SK-N-SH treated with all-trans-retinoic acid at 6 μM for 48 hours (cell line): ENCODE data around the gene HDAC8.

Experiments
- ATAC-seq: fragments of 200-7000 bp; cut with Tn5 transposase; 3 replicates; pipeline ENCODE4 v1.9.1; 2020; ENCODE audit warnings: mild to moderate bottlenecking, moderate library complexity
- ARNTL ChIP-seq: fragments of 450-650 bp; formaldehyde crosslinking; IDR thresholded peaks from 2 replicates; pipeline ENCODE4 v1.5.0; 2020; ENCODE audit warnings: low read depth, mild to moderate bottlenecking, moderate library complexity, borderline replicate concordance
- BACH2 ChIP-seq: fragments of 250-450 bp; sonication (Bioruptor Pico); IDR thresholded peaks from 2 replicates; pipeline ENCODE4 v1.9.0; 2021; ENCODE audit warnings: mild to moderate bottlenecking, borderline replicate concordance
- CSDC2 ChIP-seq: fragments of 250-450 bp; sonication (Bioruptor Pico); IDR thresholded peaks from 2 replicates; pipeline ENCODE4 v1.5.0; 2020; ENCODE audit warnings: mild to moderate bottlenecking, moderate library complexity
- ESRRG ChIP-seq: fragments of 250-450 bp; sonication (Bioruptor Pico); IDR thresholded peaks from 2 replicates; pipeline ENCODE4 v1.6.1; 2021; ENCODE audit warnings: mild to moderate bottlenecking
- GLIS3 ChIP-seq: fragments of 250-450 bp; sonication (Bioruptor Pico); IDR thresholded peaks from 2 replicates; pipeline ENCODE4 v1.5.0; 2020; ENCODE audit warnings: mild to moderate bottlenecking, moderate library complexity
- ISL1 ChIP-seq: fragments of 250-450 bp; sonication (Bioruptor Pico); IDR thresholded peaks from 2 replicates; pipeline ENCODE4 v2.1.2; 2022; ENCODE audit warnings: mild to moderate bottlenecking, moderate library complexity
- OSR1 ChIP-seq: fragments of 250-450 bp; sonication (Bioruptor Pico); IDR thresholded peaks from 2 replicates; pipeline ENCODE4 v1.8.0; 2022; ENCODE audit warnings: moderate library complexity, mild to moderate bottlenecking, inconsistent platforms
- PPARA ChIP-seq: fragments of 250-450 bp; sonication (Bioruptor Pico); IDR thresholded peaks from 2 replicates; pipeline ENCODE4 v1.5.0; 2020; ENCODE audit warnings: mild to moderate bottlenecking, borderline replicate concordance
- TCF4 ChIP-seq: fragments of 250-450 bp; sonication (Bioruptor Pico); IDR thresholded peaks from 2 replicates; pipeline ENCODE4 v1.8.0; 2021; ENCODE audit warnings: mild to moderate bottlenecking, moderate library complexity, borderline replicate concordance
- TOX ChIP-seq: fragments of 250-450 bp; sonication (Bioruptor Pico); IDR thresholded peaks from 2 replicates; pipeline ENCODE4 v1.8.0; 2021; ENCODE audit warnings: mild to moderate bottlenecking, moderate library complexity, borderline replicate concordance
- ZC3H10 ChIP-seq: fragments of 250-450 bp; sonication (Bioruptor Pico); IDR thresholded peaks from 2 replicates; pipeline ENCODE4 v1.5.1; 2021; ENCODE audit warnings: mild to moderate bottlenecking, moderate library complexity
- ZFP3 ChIP-seq: fragments of 250-450 bp; sonication (Bioruptor Pico); IDR thresholded peaks from 2 replicates; pipeline ENCODE4 v1.5.0; 2020; ENCODE audit warnings: mild to moderate bottlenecking, moderate library complexity
- ZFP30 ChIP-seq: fragments of 450-650 bp; formaldehyde crosslinking; IDR thresholded peaks from 2 replicates; pipeline ENCODE4 v1.5.0; 2022; ENCODE audit warnings: mild to moderate bottlenecking, moderate library complexity
- ZNF565 ChIP-seq: fragments of 450-650 bp; formaldehyde crosslinking; conservative IDR thresholded peaks from 2 replicates; pipeline ENCODE4 v1.5.0; 2020; ENCODE audit warnings: low read depth, mild to moderate bottlenecking, moderate library complexity
- ZNF8 ChIP-seq: fragments of 450-650 bp; formaldehyde crosslinking; IDR thresholded peaks from 2 replicates; pipeline ENCODE4 v1.5.0; 2020; ENCODE audit warnings: mild to moderate bottlenecking, moderate library complexity
- TF ChIP-seq, protein P1 (sequence below): fragments of 250-450 bp; sonication (Bioruptor Pico); IDR thresholded peaks from 2 replicates; pipeline ENCODE4 v1.5.1; 2020; ENCODE audit warnings: low read depth, mild to moderate bottlenecking, moderate library complexity
- TF ChIP-seq, protein P2 (sequence below): fragments of 250-450 bp; sonication (Bioruptor Pico); IDR thresholded peaks from 2 replicates; pipeline ENCODE4 v1.5.0; 2020; ENCODE audit warnings: mild to moderate bottlenecking, moderate library complexity
- TF ChIP-seq, protein P3 (sequence below): fragments of 250-450 bp; sonication (Bioruptor Pico); IDR thresholded peaks from 2 replicates; pipeline ENCODE4 v1.5.1; 2021; ENCODE audit warnings: mild to moderate bottlenecking, moderate library complexity
- TF ChIP-seq, protein P4 (sequence below): fragments of 250-450 bp; sonication (Bioruptor Pico); IDR thresholded peaks from 2 replicates; pipeline ENCODE4 v1.8.0; 2020; ENCODE audit warnings: mild to moderate bottlenecking, moderate library complexity, borderline replicate concordance

HDAC8 gene

DNA sequence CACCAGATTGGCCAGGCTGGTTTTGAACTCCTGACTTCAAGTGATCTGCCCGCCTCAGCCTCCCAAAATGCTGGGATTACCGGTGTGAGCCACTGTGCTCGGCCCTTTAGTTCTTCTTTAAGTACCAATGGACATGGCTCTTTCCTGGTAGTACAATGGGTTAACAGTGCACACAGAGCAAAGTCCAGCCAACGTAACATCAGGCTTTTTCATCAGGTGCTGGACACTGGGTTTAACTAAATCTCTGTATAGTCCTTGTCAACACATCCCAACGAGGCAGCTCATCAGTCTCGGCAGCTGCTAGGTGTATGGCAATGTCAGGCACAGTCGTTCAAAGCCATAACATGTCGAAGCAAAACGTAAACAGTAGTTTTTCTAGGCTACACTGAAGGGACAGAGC is 93.8 kb downstream of the HDAC8 start:
- ATAC-seq: no peak
- TF ChIP-seq, protein P1, sequence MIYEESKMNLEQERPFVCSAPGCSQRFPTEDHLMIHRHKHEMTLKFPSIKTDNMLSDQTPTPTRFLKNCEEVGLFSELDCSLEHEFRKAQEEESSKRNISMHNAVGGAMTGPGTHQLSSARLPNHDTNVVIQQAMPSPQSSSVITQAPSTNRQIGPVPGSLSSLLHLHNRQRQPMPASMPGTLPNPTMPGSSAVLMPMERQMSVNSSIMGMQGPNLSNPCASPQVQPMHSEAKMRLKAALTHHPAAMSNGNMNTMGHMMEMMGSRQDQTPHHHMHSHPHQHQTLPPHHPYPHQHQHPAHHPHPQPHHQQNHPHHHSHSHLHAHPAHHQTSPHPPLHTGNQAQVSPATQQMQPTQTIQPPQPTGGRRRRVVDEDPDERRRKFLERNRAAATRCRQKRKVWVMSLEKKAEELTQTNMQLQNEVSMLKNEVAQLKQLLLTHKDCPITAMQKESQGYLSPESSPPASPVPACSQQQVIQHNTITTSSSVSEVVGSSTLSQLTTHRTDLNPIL (CRISPR knock-in tag): no peak
- TF ChIP-seq, protein P2, sequence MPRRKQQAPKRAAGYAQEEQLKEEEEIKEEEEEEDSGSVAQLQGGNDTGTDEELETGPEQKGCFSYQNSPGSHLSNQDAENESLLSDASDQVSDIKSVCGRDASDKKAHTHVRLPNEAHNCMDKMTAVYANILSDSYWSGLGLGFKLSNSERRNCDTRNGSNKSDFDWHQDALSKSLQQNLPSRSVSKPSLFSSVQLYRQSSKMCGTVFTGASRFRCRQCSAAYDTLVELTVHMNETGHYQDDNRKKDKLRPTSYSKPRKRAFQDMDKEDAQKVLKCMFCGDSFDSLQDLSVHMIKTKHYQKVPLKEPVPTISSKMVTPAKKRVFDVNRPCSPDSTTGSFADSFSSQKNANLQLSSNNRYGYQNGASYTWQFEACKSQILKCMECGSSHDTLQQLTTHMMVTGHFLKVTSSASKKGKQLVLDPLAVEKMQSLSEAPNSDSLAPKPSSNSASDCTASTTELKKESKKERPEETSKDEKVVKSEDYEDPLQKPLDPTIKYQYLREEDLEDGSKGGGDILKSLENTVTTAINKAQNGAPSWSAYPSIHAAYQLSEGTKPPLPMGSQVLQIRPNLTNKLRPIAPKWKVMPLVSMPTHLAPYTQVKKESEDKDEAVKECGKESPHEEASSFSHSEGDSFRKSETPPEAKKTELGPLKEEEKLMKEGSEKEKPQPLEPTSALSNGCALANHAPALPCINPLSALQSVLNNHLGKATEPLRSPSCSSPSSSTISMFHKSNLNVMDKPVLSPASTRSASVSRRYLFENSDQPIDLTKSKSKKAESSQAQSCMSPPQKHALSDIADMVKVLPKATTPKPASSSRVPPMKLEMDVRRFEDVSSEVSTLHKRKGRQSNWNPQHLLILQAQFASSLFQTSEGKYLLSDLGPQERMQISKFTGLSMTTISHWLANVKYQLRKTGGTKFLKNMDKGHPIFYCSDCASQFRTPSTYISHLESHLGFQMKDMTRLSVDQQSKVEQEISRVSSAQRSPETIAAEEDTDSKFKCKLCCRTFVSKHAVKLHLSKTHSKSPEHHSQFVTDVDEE: no peak
- TF ChIP-seq BACH2 (CRISPR knock-in tag) (no peak), CSDC2 (CRISPR knock-in tag) (no peak), ZNF565 (CRISPR knock-in tag) (no peak), ISL1 (no peak), TOX (no peak), ZFP30 (no peak), PPARA (no peak), ZNF8 (CRISPR knock-in tag) (no peak), ARNTL (CRISPR knock-in tag) (no peak), ESRRG (CRISPR knock-in tag) (no peak), GLIS3 (CRISPR knock-in tag) (no peak), ZFP3 (no peak)

DNA sequence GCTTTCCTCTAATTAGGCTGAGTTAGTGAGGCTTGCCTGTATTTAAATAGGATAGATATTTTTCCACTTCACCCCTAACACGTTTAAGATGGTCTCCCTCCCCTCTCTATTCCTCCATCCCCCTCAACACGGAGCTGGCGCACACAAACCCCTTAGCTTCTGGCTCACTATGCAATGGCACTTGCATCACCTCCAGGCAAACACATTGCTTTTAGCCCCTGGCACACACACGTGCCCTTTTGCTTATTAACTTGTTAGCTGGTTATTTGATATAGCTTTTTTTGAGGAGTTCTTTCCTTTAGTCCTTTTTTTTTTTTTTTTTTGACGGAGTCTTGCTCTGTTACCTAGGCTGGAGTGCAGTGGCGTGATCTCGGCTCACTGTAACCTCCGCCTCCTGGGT is 94.3 kb downstream of the HDAC8 start:
- TF ChIP-seq CSDC2 (CRISPR knock-in tag) (no peak), BACH2 (CRISPR knock-in tag) (no peak), TOX (no peak), ESRRG (CRISPR knock-in tag) (no peak), PPARA (no peak), ZNF8 (CRISPR knock-in tag) (no peak), ZFP30 (no peak), ARNTL (CRISPR knock-in tag) (no peak), ZFP3 (no peak), ZC3H10 (CRISPR knock-in tag) (no peak), TCF4 (CRISPR knock-in tag) (no peak), GLIS3 (CRISPR knock-in tag) (no peak)
- TF ChIP-seq, protein P3, sequence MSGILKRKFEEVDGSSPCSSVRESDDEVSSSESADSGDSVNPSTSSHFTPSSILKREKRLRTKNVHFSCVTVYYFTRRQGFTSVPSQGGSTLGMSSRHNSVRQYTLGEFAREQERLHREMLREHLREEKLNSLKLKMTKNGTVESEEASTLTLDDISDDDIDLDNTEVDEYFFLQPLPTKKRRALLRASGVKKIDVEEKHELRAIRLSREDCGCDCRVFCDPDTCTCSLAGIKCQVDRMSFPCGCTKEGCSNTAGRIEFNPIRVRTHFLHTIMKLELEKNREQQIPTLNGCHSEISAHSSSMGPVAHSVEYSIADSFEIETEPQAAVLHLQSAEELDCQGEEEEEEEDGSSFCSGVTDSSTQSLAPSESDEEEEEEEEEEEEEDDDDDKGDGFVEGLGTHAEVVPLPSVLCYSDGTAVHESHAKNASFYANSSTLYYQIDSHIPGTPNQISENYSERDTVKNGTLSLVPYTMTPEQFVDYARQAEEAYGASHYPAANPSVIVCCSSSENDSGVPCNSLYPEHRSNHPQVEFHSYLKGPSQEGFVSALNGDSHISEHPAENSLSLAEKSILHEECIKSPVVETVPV: no peak
- TF ChIP-seq, protein P4, sequence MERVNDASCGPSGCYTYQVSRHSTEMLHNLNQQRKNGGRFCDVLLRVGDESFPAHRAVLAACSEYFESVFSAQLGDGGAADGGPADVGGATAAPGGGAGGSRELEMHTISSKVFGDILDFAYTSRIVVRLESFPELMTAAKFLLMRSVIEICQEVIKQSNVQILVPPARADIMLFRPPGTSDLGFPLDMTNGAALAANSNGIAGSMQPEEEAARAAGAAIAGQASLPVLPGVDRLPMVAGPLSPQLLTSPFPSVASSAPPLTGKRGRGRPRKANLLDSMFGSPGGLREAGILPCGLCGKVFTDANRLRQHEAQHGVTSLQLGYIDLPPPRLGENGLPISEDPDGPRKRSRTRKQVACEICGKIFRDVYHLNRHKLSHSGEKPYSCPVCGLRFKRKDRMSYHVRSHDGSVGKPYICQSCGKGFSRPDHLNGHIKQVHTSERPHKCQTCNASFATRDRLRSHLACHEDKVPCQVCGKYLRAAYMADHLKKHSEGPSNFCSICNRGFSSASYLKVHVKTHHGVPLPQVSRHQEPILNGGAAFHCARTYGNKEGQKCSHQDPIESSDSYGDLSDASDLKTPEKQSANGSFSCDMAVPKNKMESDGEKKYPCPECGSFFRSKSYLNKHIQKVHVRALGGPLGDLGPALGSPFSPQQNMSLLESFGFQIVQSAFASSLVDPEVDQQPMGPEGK (CRISPR knock-in tag): no peak
- TF ChIP-seq, protein P1 (CRISPR knock-in tag): no peak
- no peak; the same call in 2 of the 3 replicates for ATAC-seq

DNA sequence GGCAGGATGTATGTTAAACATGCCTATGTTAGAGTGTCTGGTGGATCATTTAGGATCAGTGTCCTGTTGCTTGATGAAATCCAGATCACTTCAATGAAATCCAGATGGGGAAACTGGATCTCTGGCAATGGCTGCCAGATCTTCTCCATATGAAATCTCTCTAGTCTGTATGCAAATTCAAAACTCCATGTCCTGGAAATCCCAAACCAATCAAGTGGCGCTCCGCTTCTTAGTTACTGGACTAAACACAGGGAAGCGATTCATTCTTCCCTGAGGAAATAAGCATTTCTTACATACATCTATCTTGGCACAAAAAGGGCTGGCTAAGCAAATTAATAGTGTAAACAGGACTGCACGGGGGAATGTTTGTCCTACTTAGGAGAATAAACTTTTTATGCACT is 94.9 kb downstream of the HDAC8 start:
- ATAC-seq: peak; percentile 90
- TF ChIP-seq BACH2 (CRISPR knock-in tag) (no peak), ZNF8 (CRISPR knock-in tag) (no peak), ESRRG (CRISPR knock-in tag) (no peak), OSR1 (CRISPR knock-in tag) (no peak), TCF4 (CRISPR knock-in tag) (peak; percentile 99), CSDC2 (CRISPR knock-in tag) (no peak), ZFP30 (no peak), ZFP3 (no peak)
- TF ChIP-seq, protein P1 (CRISPR knock-in tag): no peak
